ENCODE data around the gene FRMD4B.
A peak's percentile ranks its signal among the peaks of the same experiment; 100 is the strongest.

Gene FRMD4B

GRCh38 chr3:69321301-69322157, 64.4 kb downstream of the FRMD4B start:
- DNase-seq = no peak

GRCh38 chr3:69320871-69321271, 65.0 kb downstream of the FRMD4B start:
- DNase-seq = peak; percentile 13

GRCh38 chr3:69319652-69320051, 66.2 kb downstream of the FRMD4B start:
- DNase-seq = no peak

GRCh38 chr3:69318410-69318809, 67.5 kb downstream of the FRMD4B start:
- no peak for DNase-seq

GRCh38 chr3:69313251-69313650, 72.6 kb downstream of the FRMD4B start:
- DNase-seq = no peak

- peak; percentile 49 for DNase-seq
Observed at GRCh38 chr3:69309814-69310213, 76.1 kb downstream of the FRMD4B start.

GRCh38 chr3:69306239-69307185, 79.4 kb downstream of the FRMD4B start:
- peak; percentile 80 for DNase-seq

- DNase-seq = no peak
Observed at GRCh38 chr3:69305011-69305410, 80.9 kb downstream of the FRMD4B start.

- no peak for DNase-seq
Observed at GRCh38 chr3:69304396-69304795, 81.5 kb downstream of the FRMD4B start.

- DNase-seq = no peak
Observed at GRCh38 chr3:69300296-69300695, 85.6 kb downstream of the FRMD4B start.

GRCh38 chr3:69299344-69299743, 86.5 kb downstream of the FRMD4B start:
- DNase-seq = no peak

- no peak for DNase-seq
Observed at GRCh38 chr3:69297501-69297900, 88.4 kb downstream of the FRMD4B start.

- no peak for DNase-seq
Observed at GRCh38 chr3:69296995-69297394, 88.9 kb downstream of the FRMD4B start.

- peak; percentile 34 for DNase-seq
Observed at GRCh38 chr3:69294014-69294766, 91.7 kb downstream of the FRMD4B start.

- no peak for DNase-seq
Observed at GRCh38 chr3:69292959-69293574, 92.8 kb downstream of the FRMD4B start.

- no peak for DNase-seq
Observed at GRCh38 chr3:69292185-69292584, 93.7 kb downstream of the FRMD4B start.

- no peak for DNase-seq
Observed at GRCh38 chr3:69290430-69290829, 95.5 kb downstream of the FRMD4B start.

GRCh38 chr3:69290006-69290405, 95.9 kb downstream of the FRMD4B start:
- DNase-seq = no peak

- DNase-seq = peak; percentile 60
Observed at GRCh38 chr3:69288161-69288895, 97.6 kb downstream of the FRMD4B start.

- DNase-seq = no peak
Observed at GRCh38 chr3:69283913-69284611, 101.8 kb downstream of the FRMD4B start.

GRCh38 chr3:69283496-69283895, 102.4 kb downstream of the FRMD4B start:
- no peak for DNase-seq
